ENCODE data around the gene USP28.

GRCh38 chr11:113867843-113868503 lies 7.4 kb downstream of the USP28 start:
- TF ChIP-seq, protein P1, sequence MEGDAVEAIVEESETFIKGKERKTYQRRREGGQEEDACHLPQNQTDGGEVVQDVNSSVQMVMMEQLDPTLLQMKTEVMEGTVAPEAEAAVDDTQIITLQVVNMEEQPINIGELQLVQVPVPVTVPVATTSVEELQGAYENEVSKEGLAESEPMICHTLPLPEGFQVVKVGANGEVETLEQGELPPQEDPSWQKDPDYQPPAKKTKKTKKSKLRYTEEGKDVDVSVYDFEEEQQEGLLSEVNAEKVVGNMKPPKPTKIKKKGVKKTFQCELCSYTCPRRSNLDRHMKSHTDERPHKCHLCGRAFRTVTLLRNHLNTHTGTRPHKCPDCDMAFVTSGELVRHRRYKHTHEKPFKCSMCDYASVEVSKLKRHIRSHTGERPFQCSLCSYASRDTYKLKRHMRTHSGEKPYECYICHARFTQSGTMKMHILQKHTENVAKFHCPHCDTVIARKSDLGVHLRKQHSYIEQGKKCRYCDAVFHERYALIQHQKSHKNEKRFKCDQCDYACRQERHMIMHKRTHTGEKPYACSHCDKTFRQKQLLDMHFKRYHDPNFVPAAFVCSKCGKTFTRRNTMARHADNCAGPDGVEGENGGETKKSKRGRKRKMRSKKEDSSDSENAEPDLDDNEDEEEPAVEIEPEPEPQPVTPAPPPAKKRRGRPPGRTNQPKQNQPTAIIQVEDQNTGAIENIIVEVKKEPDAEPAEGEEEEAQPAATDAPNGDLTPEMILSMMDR (conservative IDR thresholded peaks at IDR 0.05), result no peak
- no peak for TF ChIP-seq ZFX (IDR thresholded peaks at IDR 0.05)
